Stimulated activated memory B cell treated with anti-CD40 and anti-IgM and Interleukin-4, amounts not matched to agents 10 μg/mL and 1 μg/mL and 100 μg/mL, for 72 hours (primary cell): ENCODE data around the gene HNRNPL.
"Not testable (repeated sequence)": the region's sequence is repeated elsewhere in the genome, so short reads cannot be mapped to it uniquely, and the experiment has no call there.

Experiments
- ATAC-seq: fragments of 150-1000 bp; cut with Tn5 transposase; 2 replicates; pipeline ENCODE4 v1.10.0; 2021
- H3K27ac Mint-ChIP-seq: one replicate; pipeline ENCODE4 v1.8.0; 2022; ENCODE audit warnings: mild to moderate bottlenecking, mixed read lengths
- H3K27me3 Mint-ChIP-seq: one replicate; pipeline ENCODE4 v1.8.0; 2022; ENCODE audit warnings: mixed read lengths
- H3K36me3 Mint-ChIP-seq: one replicate; pipeline ENCODE4 v1.8.0; 2022; ENCODE audit warnings: mixed read lengths
- H3K4me1 Mint-ChIP-seq: one replicate; pipeline ENCODE4 v1.8.0; 2022; ENCODE audit warnings: mixed read lengths
- H3K4me3 Mint-ChIP-seq: one replicate; pipeline ENCODE4 v1.8.0; 2022; ENCODE audit warnings: mild to moderate bottlenecking, moderate library complexity, mixed read lengths
- H3K9me3 Mint-ChIP-seq: one replicate; pipeline ENCODE4 v1.8.0; 2022; ENCODE audit warnings: mixed read lengths

Gene HNRNPL

GRCh38 chr19:38849860-38850435 lies at the start of gene HNRNPL:
TSS of gene HNRNPL (minus strand) at chr19:38849986. CDS start at chr19:38849966, 20 bp downstream.
- peaks cover 49% of the 10 kb centered on the region for H3K4me1 Mint-ChIP-seq
- ATAC-seq: peak; percentile 83
- no peaks in the 10 kb centered on the region for H3K27me3 Mint-ChIP-seq
- peak within 1 kb of the TSS; percentile 97 for H3K27ac Mint-ChIP-seq
- H3K4me3 Mint-ChIP-seq: peak within 1 kb of the TSS; percentile 93
- peaks cover 39% of the 10 kb centered on the region for H3K36me3 Mint-ChIP-seq
- no peaks in the 10 kb centered on the region for H3K9me3 Mint-ChIP-seq

GRCh38 chr19:38898788-38899446 lies 49.1 kb upstream of the HNRNPL start:
- H3K27ac Mint-ChIP-seq: peak overlapping the region; percentile 88
- H3K9me3 Mint-ChIP-seq: no peaks in the 10 kb centered on the region
- no peaks in the 10 kb centered on the region for H3K27me3 Mint-ChIP-seq
- H3K4me1 Mint-ChIP-seq: peaks cover 55% of the 10 kb centered on the region
- no peak for ATAC-seq
- H3K36me3 Mint-ChIP-seq: peaks cover 18% of the 10 kb centered on the region
- peak overlapping the region; percentile 94 for H3K4me3 Mint-ChIP-seq

GRCh38 chr19:38894968-38895367 lies 45.2 kb upstream of the HNRNPL start:
- Mint-ChIP-seq H3K27me3 (no peaks in the 10 kb centered on the region), H3K36me3 (peaks cover 11% of the 10 kb centered on the region), H3K27ac (peak overlapping the region; percentile 59), H3K4me3 (no peak overlapping the region), H3K9me3 (no peaks in the 10 kb centered on the region), H3K4me1 (peaks cover 39% of the 10 kb centered on the region)
- no peak for ATAC-seq

- Mint-ChIP-seq H3K36me3 (peaks cover 17% of the 10 kb centered on the region), H3K4me3 (no peak overlapping the region), H3K4me1 (peaks cover 30% of the 10 kb centered on the region), H3K27me3 (no peaks in the 10 kb centered on the region), H3K27ac (no peak overlapping the region), H3K9me3 (no peaks in the 10 kb centered on the region)
- no peak for ATAC-seq
Observed at GRCh38 chr19:38893341-38893771, 43.6 kb upstream of the HNRNPL start.

- ATAC-seq: no peak
Observed at GRCh38 chr19:38892841-38893240, 43.1 kb upstream of the HNRNPL start.

GRCh38 chr19:38891771-38892170 lies 42.0 kb upstream of the HNRNPL start:
- Mint-ChIP-seq H3K4me1 (peaks cover 17% of the 10 kb centered on the region), H3K4me3 (no peak overlapping the region), H3K36me3 (peaks cover 17% of the 10 kb centered on the region), H3K9me3 (no peaks in the 10 kb centered on the region), H3K27me3 (no peaks in the 10 kb centered on the region), H3K27ac (no peak overlapping the region)
- no peak for ATAC-seq

More at GRCh38 chr19:38892841-38893240, 43.1 kb upstream of the HNRNPL start:
- Mint-ChIP-seq H3K9me3 (no peaks in the 10 kb centered on the region), H3K4me3 (no peak overlapping the region), H3K36me3 (peaks cover 17% of the 10 kb centered on the region), H3K27ac (no peak overlapping the region), H3K4me1 (peaks cover 25% of the 10 kb centered on the region), H3K27me3 (no peaks in the 10 kb centered on the region)

- no peak overlapping the region for H3K27ac Mint-ChIP-seq
- H3K4me3 Mint-ChIP-seq: no peak overlapping the region
- H3K4me1 Mint-ChIP-seq: peaks cover 13% of the 10 kb centered on the region
- no peaks in the 10 kb centered on the region for H3K27me3 Mint-ChIP-seq
- H3K9me3 Mint-ChIP-seq: no peaks in the 10 kb centered on the region
- H3K36me3 Mint-ChIP-seq: peaks cover 17% of the 10 kb centered on the region
- no peak for ATAC-seq
Observed at GRCh38 chr19:38890686-38891085, 40.9 kb upstream of the HNRNPL start.

GRCh38 chr19:38889803-38890202 lies 40.0 kb upstream of the HNRNPL start:
- Mint-ChIP-seq H3K4me1 (peaks cover 4% of the 10 kb centered on the region), H3K9me3 (no peaks in the 10 kb centered on the region), H3K27me3 (no peaks in the 10 kb centered on the region), H3K4me3 (no peak overlapping the region), H3K36me3 (peaks cover 10% of the 10 kb centered on the region), H3K27ac (no peak overlapping the region)
- ATAC-seq: no peak

- H3K4me3 Mint-ChIP-seq: no peak overlapping the region
- no peak overlapping the region for H3K27ac Mint-ChIP-seq
- ATAC-seq: no peak
- H3K4me1 Mint-ChIP-seq: no peaks in the 10 kb centered on the region
- no peaks in the 10 kb centered on the region for H3K9me3 Mint-ChIP-seq
- H3K36me3 Mint-ChIP-seq: peaks cover 6% of the 10 kb centered on the region
- H3K27me3 Mint-ChIP-seq: no peaks in the 10 kb centered on the region
Observed at GRCh38 chr19:38888876-38889275, 39.1 kb upstream of the HNRNPL start.

- H3K27me3 Mint-ChIP-seq, H3K9me3 Mint-ChIP-seq, H3K27ac Mint-ChIP-seq, ATAC-seq, H3K4me3 Mint-ChIP-seq: not testable (repeated sequence)
- H3K4me1 Mint-ChIP-seq: peaks cover 15% of the 10 kb centered on the region
- H3K36me3 Mint-ChIP-seq: peaks cover 24% of the 10 kb centered on the region
Observed at GRCh38 chr19:38884691-38885090, 34.9 kb upstream of the HNRNPL start.

GRCh38 chr19:38883286-38883685 lies 33.5 kb upstream of the HNRNPL start:
- peaks cover 19% of the 10 kb centered on the region for H3K36me3 Mint-ChIP-seq
- no peaks in the 10 kb centered on the region for H3K9me3 Mint-ChIP-seq
- no peak for ATAC-seq
- H3K27ac Mint-ChIP-seq: peak overlapping the region; percentile 43
- H3K4me3 Mint-ChIP-seq: no peak overlapping the region
- H3K4me1 Mint-ChIP-seq: peaks cover 24% of the 10 kb centered on the region
- H3K27me3 Mint-ChIP-seq: no peaks in the 10 kb centered on the region

- no peaks in the 10 kb centered on the region for H3K9me3 Mint-ChIP-seq
- no peak for ATAC-seq
- H3K4me1 Mint-ChIP-seq: peaks cover 46% of the 10 kb centered on the region
- peak overlapping the region; percentile 100 for H3K27ac Mint-ChIP-seq
- H3K27me3 Mint-ChIP-seq: no peaks in the 10 kb centered on the region
- no peak overlapping the region for H3K4me3 Mint-ChIP-seq
- peaks cover 24% of the 10 kb centered on the region for H3K36me3 Mint-ChIP-seq
Observed at GRCh38 chr19:38880882-38881609, 31.3 kb upstream of the HNRNPL start.

GRCh38 chr19:38880076-38880881 lies 30.5 kb upstream of the HNRNPL start:
- no peaks in the 10 kb centered on the region for H3K27me3 Mint-ChIP-seq
- no peak overlapping the region for H3K4me3 Mint-ChIP-seq
- H3K9me3 Mint-ChIP-seq: no peaks in the 10 kb centered on the region
- ATAC-seq: no peak
- H3K27ac Mint-ChIP-seq: peak overlapping the region; percentile 100
- H3K4me1 Mint-ChIP-seq: peaks cover 47% of the 10 kb centered on the region
- H3K36me3 Mint-ChIP-seq: peaks cover 27% of the 10 kb centered on the region

- no peak for ATAC-seq
- Mint-ChIP-seq H3K36me3 (peaks cover 27% of the 10 kb centered on the region), H3K9me3 (no peaks in the 10 kb centered on the region), H3K27me3 (no peaks in the 10 kb centered on the region), H3K4me1 (peaks cover 47% of the 10 kb centered on the region), H3K27ac (peak overlapping the region; percentile 100), H3K4me3 (no peak overlapping the region)
Observed at GRCh38 chr19:38879400-38879751, 29.6 kb upstream of the HNRNPL start.
